Fibroblast of lung (primary cell): ENCODE results near the gene SLC25A3.

Experiments used
- CTCF ChIP-seq, 2 donors: IDR thresholded peaks in 1 of 2; conservative IDR thresholded peaks in 1 of 2; 1 replicate in 1 of 2; 2 replicates in 1 of 2; pipeline ENCODE4 v1.5.1; 2011 to 2012; ENCODE audit warnings: low read length in 2 of 2, control low read depth in 1 of 2, inconsistent platforms in 1 of 2, low read depth in 1 of 2, mild to moderate bottlenecking in 1 of 2
- EZH2 ChIP-seq: IDR thresholded peaks from 2 replicates; pipeline ENCODE4 v1.5.1; 2012; ENCODE audit warnings: low read length, control low read depth, mild to moderate bottlenecking; ENCODE audit errors: missing control alignments

GRCh38 chr12:98543701-98544100 lies 49.8 kb upstream of the SLC25A3 start:
- TF ChIP-seq EZH2 (no peak), CTCF (conservative IDR thresholded peaks at IDR 0.05 in 1 of 2, IDR thresholded peaks at IDR 0.05 in 1 of 2; ENCODE audit: low read depth in 1 of 2, low read length in 2 of 2) (no peak)
